OCI-LY1 (cell line): ENCODE data around the gene DCAF5.

Source experiments
- H2AFZ ChIP-seq: fragments of 200-600 bp; sonication (generic), shearing (Covaris generic); 2 replicates; pipeline ENCODE4 v1.6.0; 2014; ENCODE audit warnings: antibody characterized with exemption, mild to moderate bottlenecking, low read length
- H3F3A ChIP-seq: fragments of 200-600 bp; sonication (generic), shearing (Covaris generic); 2 replicates; pipeline ENCODE4 v1.6.0; 2014; ENCODE audit warnings: mild to moderate bottlenecking, antibody characterized with exemption, low read length, moderate library complexity; ENCODE audit not compliant: insufficient read depth
- H3K27ac ChIP-seq: fragments of 200-600 bp; sonication (generic); 2 replicates; pipeline ENCODE4 v1.5.1; 2014; ENCODE audit warnings: low read length, mixed run types, mild to moderate bottlenecking, low read depth; ENCODE audit not compliant: poor library complexity, severe bottlenecking
- H3K27me3 ChIP-seq: fragments of 200-600 bp; sonication (generic); 2 replicates; pipeline ENCODE4 v1.6.0; 2014; ENCODE audit warnings: antibody characterized with exemption, mild to moderate bottlenecking, low read length, moderate library complexity; ENCODE audit not compliant: insufficient read depth
- H3K36me3 ChIP-seq: fragments of 200-600 bp; sonication (generic); 2 replicates; pipeline ENCODE4 v1.6.1; 2014; ENCODE audit warnings: mild to moderate bottlenecking, antibody characterized with exemption, low read length, moderate library complexity, mixed read lengths; ENCODE audit not compliant: insufficient read depth
- H3K4me1 ChIP-seq: fragments of 200-600 bp; sonication (generic); 2 replicates; pipeline ENCODE4 v1.5.1; 2014; ENCODE audit warnings: mild to moderate bottlenecking, low read length, moderate library complexity; ENCODE audit not compliant: insufficient read depth, severe bottlenecking
- H3K4me2 ChIP-seq: fragments of 200-600 bp; sonication (generic), shearing (Covaris generic); 2 replicates; pipeline ENCODE4 v1.6.1; 2014; ENCODE audit warnings: low read length
- H3K4me3 ChIP-seq: fragments of 200-600 bp; sonication (generic); 2 replicates; pipeline ENCODE4 v1.5.1; 2014; ENCODE audit warnings: low read length, low read depth, mild to moderate bottlenecking, mixed read lengths; ENCODE audit not compliant: poor library complexity, severe bottlenecking
- H3K79me2 ChIP-seq: fragments of 200-600 bp; shearing (Covaris generic); 2 replicates; pipeline ENCODE4 v1.6.1; 2016; ENCODE audit warnings: mixed run types, low read length, mixed read lengths; ENCODE audit not compliant: insufficient read depth
- H3K9ac ChIP-seq: fragments of 200-600 bp; sonication (generic), shearing (Covaris generic); 2 replicates; pipeline ENCODE4 v1.6.1; 2014; ENCODE audit warnings: mild to moderate bottlenecking, low read length, mixed read lengths
- H3K9me2 ChIP-seq: fragments of 200-600 bp; sonication (generic), shearing (Covaris generic); 2 replicates; pipeline ENCODE4 v1.6.1; 2014; ENCODE audit warnings: low read depth, mild to moderate bottlenecking, low read length, mixed read lengths
- H3K9me3 ChIP-seq: fragments of 200-600 bp; shearing (Covaris generic); 2 replicates; pipeline ENCODE4 v1.6.1; 2014; ENCODE audit warnings: low read length, mixed read lengths
- H4K20me1 ChIP-seq: fragments of 200-600 bp; sonication (generic), shearing (Covaris generic); 2 replicates; pipeline ENCODE4 v1.6.0; 2016; ENCODE audit warnings: mild to moderate bottlenecking, low read length; ENCODE audit not compliant: insufficient read depth
- EZH2 ChIP-seq: fragments of 200-600 bp; sonication (generic), shearing (Covaris generic); IDR thresholded peaks from 2 replicates; pipeline ENCODE4 v1.8.0; 2017; ENCODE audit warnings: borderline replicate concordance, mixed run types, mild to moderate bottlenecking, antibody characterized with exemption, low read length, moderate library complexity, mixed read lengths
- TF ChIP-seq, protein P1 (sequence below): fragments of 200-600 bp; sonication (generic), shearing (Covaris generic); IDR thresholded peaks from 2 replicates; pipeline ENCODE4 v1.5.1; 2017; ENCODE audit warnings: mild to moderate bottlenecking, antibody characterized with exemption, low read length, moderate library complexity, mixed read lengths

DCAF5 gene

DNA sequence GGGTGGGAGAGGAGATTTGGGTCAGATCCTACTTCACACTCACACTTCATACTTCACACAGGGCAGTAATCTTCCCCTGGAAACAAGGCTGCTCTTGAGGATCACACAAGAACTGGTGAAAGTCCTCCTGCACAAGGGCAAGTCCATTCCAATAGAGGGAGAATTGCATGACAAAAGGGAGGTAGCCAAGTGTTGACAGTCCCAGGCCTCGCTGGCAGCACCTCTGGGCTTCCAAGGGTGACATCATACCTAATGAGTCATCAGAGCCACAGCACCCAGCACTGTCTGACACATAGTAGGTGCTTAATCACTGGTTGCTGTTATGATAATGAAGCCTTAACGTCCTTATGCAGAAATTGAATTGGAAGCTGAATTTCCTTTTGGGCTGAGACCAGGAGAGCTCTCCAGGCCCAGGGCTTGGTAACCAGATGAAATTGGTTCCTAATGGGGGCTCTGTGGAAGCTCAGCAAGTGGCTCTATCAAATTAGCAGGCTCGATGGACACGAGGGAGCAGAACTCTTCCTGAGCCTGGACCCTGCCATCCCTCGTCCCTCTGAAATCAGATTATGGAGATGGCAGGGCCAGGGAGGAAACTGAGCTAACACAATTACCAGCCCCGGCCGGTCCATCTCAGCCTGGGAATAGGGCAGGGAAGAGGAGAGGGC, 115.0 kb downstream of the DCAF5 start:
- no peaks in the 10 kb centered on the region for H3K4me1 ChIP-seq
- H3K9me3 ChIP-seq = no peaks in the 10 kb centered on the region
- H3K4me2 ChIP-seq = no peak overlapping the region
- no peaks in the 10 kb centered on the region for H3K9me2 ChIP-seq
- H3K27ac ChIP-seq = no peak overlapping the region
- no peaks in the 10 kb centered on the region for H3K79me2 ChIP-seq
- peaks cover 13% of the 10 kb centered on the region; the same call in 1 of the 2 replicates for H3K27me3 ChIP-seq
- no peaks in the 10 kb centered on the region for H3K36me3 ChIP-seq
- H3K9ac ChIP-seq = no peak overlapping the region
- no peak overlapping the region for H3K4me3 ChIP-seq
- H4K20me1 ChIP-seq = no peaks in the 10 kb centered on the region
- no peak overlapping the region for H2AFZ ChIP-seq
- TF ChIP-seq, protein P1, sequence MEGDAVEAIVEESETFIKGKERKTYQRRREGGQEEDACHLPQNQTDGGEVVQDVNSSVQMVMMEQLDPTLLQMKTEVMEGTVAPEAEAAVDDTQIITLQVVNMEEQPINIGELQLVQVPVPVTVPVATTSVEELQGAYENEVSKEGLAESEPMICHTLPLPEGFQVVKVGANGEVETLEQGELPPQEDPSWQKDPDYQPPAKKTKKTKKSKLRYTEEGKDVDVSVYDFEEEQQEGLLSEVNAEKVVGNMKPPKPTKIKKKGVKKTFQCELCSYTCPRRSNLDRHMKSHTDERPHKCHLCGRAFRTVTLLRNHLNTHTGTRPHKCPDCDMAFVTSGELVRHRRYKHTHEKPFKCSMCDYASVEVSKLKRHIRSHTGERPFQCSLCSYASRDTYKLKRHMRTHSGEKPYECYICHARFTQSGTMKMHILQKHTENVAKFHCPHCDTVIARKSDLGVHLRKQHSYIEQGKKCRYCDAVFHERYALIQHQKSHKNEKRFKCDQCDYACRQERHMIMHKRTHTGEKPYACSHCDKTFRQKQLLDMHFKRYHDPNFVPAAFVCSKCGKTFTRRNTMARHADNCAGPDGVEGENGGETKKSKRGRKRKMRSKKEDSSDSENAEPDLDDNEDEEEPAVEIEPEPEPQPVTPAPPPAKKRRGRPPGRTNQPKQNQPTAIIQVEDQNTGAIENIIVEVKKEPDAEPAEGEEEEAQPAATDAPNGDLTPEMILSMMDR = no peak
- TF ChIP-seq EZH2 = no peak
- no peaks in the 10 kb centered on the region for H3F3A ChIP-seq

DNA sequence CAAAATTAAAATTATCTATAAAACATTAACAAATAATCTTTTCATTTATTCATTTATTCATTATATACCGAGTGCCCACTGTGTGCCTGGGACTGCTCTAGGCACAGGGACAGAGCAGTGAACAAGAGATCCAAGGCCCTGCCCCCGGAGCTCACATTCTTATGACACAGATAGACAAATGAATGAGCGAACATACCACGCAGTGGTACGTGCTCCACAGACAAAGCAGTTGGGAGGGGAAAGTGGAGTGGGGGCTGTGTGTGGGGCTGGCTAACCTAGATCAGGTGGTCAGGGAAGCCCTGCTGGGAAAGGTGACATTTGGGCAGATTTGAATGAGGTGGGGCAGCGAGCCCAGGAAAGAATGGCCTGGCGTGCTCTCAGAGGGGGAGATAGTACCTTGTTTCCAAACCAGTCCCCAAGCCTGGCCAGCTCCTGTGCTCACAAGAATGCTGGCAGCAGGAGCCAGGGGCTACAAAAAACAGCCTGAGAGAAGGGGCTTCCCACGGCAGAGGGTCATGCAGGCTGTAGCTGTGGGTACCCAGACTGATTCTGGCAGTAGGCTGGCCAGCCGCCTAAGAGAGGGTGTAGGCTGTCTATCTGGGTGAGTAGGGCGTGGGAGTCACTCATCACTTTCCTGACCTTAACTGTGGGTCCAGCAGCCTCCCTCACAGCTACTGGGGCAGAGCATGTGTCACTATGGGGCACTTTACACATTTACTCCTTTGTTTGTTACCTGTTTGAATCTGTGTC, 116.0 kb downstream of the DCAF5 start:
- Histone ChIP-seq H3K9me3 (no peaks in the 10 kb centered on the region), H2AFZ (no peak overlapping the region), H3K4me1 (no peaks in the 10 kb centered on the region), H4K20me1 (no peaks in the 10 kb centered on the region), H3K9ac (no peak overlapping the region), H3K9me2 (no peaks in the 10 kb centered on the region), H3K79me2 (no peaks in the 10 kb centered on the region), H3K4me3 (no peak overlapping the region), H3K27ac (no peak overlapping the region), H3K36me3 (no peaks in the 10 kb centered on the region), H3F3A (no peaks in the 10 kb centered on the region), H3K27me3 (peaks cover 13% of the 10 kb centered on the region; the same call in 1 of the 2 replicates), H3K4me2 (no peak overlapping the region)
- TF ChIP-seq, protein P1 = no peak
- TF ChIP-seq EZH2 = no peak

DNA sequence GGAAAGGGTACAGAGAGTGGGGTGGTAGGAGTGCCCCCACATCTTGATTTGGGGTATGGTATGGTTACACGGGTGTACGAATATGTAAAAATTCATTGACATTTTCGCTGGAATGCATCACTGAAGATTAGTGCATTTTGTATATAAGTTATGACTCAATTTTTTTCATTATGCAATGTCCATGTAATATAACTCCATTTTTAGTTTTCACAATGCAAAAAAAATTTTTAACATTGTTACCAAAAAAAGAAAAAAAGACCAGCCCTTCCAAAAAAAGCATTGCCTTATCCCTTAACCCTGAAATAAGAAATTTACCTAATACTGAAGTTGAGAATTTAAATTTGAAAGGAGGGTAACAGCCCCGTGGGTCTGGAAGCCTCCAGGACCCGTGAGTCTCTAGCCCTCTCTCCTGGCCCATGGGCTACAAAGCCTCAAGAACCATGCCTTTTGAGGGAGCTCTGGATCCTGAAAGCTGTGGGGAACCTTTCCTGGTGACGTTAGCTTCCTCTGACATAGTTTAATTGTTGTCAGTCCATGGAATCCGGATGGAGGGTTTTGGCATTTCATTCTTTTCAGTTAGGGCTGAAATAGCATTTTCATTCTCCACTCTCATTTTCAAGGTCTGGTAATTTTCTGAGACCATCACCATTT, 118.2 kb downstream of the DCAF5 start:
- H3K27ac ChIP-seq = no peak overlapping the region
- H2AFZ ChIP-seq = no peak overlapping the region
- no peaks in the 10 kb centered on the region for H3K36me3 ChIP-seq
- no peaks in the 10 kb centered on the region for H3K4me1 ChIP-seq
- H3K9ac ChIP-seq = no peak overlapping the region
- no peak overlapping the region for H3K4me3 ChIP-seq
- H3F3A ChIP-seq = no peaks in the 10 kb centered on the region
- H3K79me2 ChIP-seq = no peaks in the 10 kb centered on the region
- no peaks in the 10 kb centered on the region for H4K20me1 ChIP-seq
- H3K9me2 ChIP-seq = no peaks in the 10 kb centered on the region
- H3K9me3 ChIP-seq = no peaks in the 10 kb centered on the region
- H3K27me3 ChIP-seq = peaks cover 12% of the 10 kb centered on the region; the same call in 1 of the 2 replicates
- H3K4me2 ChIP-seq = no peak overlapping the region
- TF ChIP-seq, protein P1 = no peak
- TF ChIP-seq EZH2 = no peak
